Measurements from ENCODE around the gene PTRH1.
A peak's percentile ranks its signal among the peaks of the same experiment; 100 is the strongest.

PTRH1 gene

DNA sequence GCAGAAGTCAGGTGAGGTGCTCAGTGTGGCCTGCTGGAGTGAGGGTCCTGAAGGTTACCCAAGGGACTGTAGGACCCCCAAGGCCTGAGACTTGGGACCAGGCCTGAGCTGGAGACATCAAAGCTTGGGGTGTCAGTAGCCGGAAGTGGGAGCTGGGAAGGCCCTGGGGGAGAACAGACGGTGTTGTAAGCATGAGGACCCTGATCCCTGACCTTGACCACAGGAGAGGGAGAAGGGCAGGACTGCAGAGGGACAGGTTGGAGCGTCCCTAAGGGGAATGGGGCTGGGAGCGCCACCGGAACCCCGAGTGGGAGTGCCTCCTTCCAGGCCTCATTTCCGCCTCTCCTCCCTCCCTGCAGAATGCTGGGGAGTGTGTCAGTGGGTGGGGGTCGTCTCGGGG is 949 bp upstream of the PTRH1 start:
- no peak for DNase-seq

DNA sequence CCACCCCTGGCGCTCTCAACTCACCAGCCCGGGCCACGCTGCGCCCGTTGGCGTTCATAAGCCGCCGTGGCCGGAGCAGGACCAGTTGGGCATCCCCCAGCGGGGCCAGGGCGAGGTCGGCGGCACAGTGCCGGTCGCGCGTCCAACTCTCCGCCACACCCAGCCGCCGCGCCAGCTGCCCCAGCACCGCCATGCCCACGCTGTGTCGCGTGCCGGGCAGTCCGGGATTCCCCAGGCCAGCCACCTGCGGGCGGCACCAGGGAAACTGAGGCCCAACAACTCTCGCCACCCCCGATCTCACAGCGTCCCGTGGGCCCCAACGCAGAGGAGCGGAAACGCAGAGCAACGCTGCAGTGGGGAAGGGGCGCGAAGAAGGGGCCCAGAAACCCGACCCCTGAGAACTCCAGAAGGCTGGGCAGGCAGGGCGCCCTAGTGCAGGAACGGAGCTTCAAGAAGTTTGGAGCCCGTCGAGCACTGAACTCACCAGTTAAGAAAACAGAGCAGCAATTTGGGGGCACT is 453 bp downstream of the PTRH1 start:
- DNase-seq = no peak

GRCh38 chr9:127714020-127714750 is 1.3 kb downstream of the PTRH1 start:
- no peak for DNase-seq

DNA sequence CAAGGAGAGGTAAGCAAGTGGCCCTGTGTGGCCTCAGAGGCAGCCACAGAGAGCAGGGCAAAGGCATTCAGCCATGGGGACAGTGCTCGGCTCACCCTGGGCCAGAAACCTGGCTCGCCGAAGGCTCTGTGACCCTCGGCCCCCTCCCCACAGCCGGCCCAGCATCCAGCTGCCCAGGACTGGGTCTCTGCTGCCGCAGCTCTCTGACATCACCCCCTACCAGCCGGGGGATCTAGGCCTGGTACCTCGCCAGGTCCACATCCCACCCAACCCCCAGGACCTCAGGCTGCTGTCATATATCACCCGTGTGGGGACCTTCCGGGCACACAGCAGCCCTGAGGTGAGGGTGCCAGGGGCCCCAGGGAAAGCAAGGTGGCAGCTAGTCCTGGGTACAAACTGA is 2.6 kb downstream of the PTRH1 start:
- no peak for DNase-seq

- DNase-seq = no peak
These were observed 3.1 kb downstream of the PTRH1 start for GRCh38 chr9:127712371-127712770.

- no peak for DNase-seq
These were observed 3.6 kb downstream of the PTRH1 start for GRCh38 chr9:127711831-127712274.

DNA sequence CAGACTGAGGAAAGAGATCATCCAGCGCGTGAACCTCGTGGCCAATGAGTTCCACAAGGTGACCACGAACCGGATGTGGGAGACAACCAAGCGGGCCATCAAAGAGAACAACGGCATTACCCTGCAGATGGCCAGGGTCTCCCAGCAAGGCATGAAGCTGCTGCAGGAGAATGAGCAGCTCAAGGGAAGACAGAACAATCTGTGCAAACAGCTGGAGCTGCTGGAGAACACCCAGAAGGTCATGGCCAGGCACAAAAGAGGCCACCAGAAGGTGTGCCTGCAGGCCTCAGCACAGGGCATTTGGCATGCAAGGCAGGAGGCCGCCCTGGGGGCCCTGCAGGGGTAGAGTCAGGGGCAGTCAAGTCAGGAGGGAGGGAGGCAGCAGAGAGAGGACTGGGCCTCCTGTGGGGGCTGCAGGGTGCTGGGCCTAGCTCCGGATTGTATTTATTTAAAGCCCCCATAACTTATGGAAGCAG is 4.2 kb downstream of the PTRH1 start:
- no peak for DNase-seq

DNA sequence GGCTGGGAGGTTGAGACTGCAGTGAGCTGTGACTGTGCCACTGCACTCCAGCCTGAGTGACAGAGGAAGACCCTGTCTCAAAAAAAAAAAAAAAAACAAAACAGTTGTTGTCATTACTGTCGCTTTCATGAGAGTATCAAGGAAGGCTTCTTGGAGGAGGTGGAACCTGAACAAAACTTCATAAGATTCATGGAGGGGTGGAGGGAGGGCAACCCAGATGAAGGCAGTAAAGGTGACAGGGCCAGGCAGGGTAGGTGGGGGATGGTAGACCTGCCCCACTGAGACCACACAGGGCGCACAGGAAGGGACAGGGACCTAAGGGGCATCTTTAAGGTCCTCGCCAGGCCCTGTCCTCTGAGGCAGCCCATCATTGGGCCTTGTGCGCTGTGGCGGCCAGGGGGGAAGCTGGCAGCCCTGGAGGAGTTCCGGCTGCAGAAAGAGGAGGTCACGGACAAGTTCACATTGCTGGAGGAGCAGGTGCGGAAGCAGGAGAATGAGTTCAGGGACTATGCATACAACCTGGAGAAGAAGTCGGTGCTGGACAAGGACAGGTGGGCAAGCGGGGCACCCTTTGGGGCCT is 5.2 kb downstream of the PTRH1 start:
- no peak for DNase-seq

- DNase-seq = no peak
These were observed 6.4 kb downstream of the PTRH1 start for GRCh38 chr9:127708952-127709587.

DNA sequence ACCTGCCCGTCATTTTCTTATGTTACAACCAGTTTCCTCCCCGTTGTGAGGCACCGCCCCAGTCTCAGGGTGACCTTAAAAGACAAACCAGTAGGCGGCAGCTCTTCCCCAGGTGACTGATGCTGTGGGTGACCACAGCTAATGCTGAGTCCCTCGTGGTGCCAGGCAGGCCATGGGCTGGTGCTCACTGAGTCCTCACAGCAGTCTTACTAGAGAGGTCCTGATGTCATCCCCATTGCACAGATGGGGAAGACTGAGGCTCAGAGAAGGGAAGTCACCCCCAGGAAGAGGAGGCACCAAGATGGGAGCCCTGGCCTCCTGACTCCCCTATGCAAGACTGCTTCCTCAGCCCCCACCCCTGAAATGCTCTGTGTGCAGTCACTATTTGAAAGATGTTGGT is 7.7 kb downstream of the PTRH1 start:
- DNase-seq = no peak

DNA sequence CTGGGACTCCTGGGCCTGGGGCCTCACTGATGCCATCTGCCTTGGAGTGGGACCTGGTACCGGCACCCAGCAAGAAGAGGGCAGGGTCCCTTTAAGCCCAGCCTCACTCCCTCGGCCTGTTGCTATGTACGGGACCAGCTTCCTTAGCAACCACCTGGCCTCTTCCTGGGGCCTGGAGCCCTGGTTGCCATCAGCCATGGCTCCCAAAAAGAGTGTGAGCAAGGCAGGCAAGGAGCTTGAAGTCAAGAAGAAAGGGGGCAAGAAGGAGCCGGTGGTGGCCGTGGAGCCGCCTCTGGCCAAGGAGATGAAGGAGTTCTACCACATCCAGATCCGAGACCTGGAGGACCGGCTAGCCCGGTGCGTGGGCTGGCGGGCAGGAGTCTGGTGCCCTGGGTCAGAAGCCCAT is 8.6 kb downstream of the PTRH1 start, which contains the start of gene CFAP157:
Gene CFAP157, plus strand, starts transcription at position 153 of the 406 bp plus-strand sequence. Its CDS starts 44 bp downstream, at position 197.
- no peak for DNase-seq

DNA sequence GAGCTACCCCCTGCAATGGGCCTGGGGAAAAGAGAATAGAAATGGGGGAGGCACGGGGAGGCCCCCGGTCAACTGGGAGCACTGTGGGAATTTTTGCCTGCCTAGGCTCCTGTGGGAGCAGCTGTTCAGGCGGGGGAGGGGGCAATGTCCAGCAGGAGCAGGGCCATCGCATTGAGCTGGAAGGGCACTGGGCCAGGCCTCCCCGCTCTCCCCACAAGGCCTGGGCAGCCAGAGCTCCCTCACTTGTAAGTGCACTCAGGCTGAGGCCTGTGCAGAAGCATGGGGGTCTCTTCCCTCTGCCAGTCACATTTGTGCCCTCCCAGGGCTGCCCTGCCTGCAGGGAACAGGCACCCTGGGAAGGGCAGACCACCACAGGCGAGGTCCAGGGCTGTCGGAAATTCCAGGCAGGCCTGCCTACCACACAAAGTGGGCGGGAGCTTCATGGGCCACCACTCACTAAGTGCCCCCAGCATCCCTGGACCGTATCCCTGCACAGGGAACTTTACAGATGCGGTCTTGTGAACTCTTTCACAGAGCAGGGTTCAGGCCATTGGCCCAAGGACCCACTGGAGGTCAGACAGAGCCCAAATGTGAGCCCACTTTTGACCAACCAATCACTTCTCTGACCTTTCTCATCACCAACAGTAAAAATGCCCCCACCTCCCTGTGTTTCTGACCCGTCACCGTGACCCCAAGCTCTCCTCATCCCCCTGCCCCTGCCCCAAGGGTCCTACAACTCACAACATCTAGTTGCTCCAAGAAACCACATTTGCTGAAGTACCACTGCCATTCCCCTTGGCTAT is 9.7 kb downstream of the PTRH1 start:
- no peak for DNase-seq

DNA sequence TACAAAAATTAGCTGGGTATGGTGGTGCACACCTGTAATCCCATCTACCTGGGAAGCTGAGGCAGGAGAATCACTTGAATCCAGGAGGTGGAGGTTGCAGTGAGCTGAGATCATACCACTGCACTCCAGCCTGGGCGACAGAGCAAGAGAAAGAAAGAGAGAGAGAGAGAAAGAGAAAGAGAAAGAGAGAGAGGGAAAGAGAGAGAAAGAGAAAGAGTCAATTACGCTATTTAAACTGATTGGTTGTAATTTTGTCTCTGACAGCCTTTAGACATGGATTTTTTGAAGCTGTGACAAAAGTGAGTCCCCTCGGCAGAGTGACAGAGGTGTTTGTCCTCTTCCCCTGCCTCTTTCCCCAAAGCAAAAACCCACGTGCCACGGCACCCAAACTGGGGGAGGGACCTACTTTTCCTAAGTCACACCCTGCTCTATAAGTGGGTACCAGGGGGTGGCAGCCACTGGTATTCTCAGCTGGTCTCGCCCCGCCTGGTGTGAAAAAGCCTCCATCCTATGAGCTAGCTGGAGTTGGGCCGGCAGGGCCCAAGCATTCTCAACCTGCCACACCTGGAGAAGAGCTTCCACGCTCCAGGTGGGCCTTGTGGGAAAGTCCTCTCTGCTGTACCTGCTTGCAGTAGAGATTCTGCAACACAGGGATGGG is 12.0 kb downstream of the PTRH1 start:
- DNase-seq = no peak

GRCh38 chr9:127700594-127701255 is 14.7 kb downstream of the PTRH1 start:
- DNase-seq = no peak

GRCh38 chr9:127700140-127700539 is 15.3 kb downstream of the PTRH1 start:
- no peak for DNase-seq

DNA sequence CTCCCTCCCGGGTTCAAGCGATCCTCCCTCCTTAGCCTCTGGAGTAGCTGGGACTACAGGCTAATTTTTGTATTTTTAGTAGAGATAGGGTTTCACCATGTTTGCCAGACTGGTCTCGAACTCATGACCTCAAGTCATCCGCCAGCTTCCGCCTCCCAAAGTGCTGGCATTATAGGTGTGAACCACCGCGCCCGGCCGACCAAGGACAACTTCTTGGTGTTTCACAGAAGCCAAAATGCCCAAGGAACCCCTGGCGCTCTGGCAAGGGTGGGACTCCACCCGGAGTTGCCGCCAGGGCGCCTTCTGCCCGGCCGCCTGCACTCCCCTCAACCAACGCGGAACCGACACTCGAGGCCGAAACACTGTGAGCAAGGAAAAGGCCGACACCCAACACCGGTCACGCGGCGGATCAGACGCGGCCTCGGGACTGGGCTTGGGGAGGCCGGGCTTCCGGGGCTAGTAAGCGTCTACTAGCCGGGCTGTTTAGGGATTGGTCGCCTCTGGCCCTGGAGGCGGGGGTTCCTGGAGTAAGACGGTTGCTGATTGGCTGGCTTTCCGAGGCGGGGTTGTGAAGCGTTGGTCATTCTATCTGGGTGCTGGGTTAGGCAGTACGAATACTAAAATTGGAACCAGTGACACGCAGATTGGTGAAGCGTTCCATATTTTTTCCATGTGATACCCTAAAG is 16.3 kb downstream of the PTRH1 start:
- DNase-seq = peak; percentile 96

DNA sequence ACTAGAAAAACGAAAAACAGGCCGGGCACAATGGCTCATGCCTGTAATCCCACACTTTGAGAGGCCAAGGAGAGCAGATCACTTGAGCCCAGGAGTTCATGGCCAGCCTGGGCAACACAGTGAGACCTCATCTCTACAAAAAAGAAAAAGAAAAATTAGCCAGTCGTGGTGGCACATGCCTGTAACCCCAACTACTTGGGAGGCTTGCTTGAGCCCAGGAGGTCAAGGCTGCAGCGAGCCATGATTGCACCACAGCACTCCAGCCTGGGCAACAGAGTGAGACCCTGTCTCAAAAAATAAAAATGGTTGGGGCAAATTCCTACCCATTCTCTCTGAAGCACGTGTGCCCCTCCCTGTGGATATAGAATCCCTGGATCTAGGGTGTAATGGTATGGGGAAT is 17.1 kb downstream of the PTRH1 start:
- DNase-seq = no peak

GRCh38 chr9:127697575-127697974 is 17.9 kb downstream of the PTRH1 start:
- no peak for DNase-seq

- no peak for DNase-seq
These were observed 20.4 kb downstream of the PTRH1 start for GRCh38 chr9:127694890-127695720.

- DNase-seq = no peak
These were observed 21.8 kb downstream of the PTRH1 start for GRCh38 chr9:127693697-127694096.
